ENCODE data around the gene ENO3.
"Not testable (repeated sequence)": the region's sequence is repeated elsewhere in the genome, so short reads cannot be mapped to it uniquely, and the experiment has no call there.

- not testable (repeated sequence) for TF ChIP-seq CTCF, POLR2A (IDR thresholded peaks at IDR 0.05)
Observed at GRCh38 chr17:4926577-4927335, 24.2 kb upstream of the ENO3 start.
